Measurements from ENCODE around the gene TMEM204.

TMEM204 gene

DNA sequence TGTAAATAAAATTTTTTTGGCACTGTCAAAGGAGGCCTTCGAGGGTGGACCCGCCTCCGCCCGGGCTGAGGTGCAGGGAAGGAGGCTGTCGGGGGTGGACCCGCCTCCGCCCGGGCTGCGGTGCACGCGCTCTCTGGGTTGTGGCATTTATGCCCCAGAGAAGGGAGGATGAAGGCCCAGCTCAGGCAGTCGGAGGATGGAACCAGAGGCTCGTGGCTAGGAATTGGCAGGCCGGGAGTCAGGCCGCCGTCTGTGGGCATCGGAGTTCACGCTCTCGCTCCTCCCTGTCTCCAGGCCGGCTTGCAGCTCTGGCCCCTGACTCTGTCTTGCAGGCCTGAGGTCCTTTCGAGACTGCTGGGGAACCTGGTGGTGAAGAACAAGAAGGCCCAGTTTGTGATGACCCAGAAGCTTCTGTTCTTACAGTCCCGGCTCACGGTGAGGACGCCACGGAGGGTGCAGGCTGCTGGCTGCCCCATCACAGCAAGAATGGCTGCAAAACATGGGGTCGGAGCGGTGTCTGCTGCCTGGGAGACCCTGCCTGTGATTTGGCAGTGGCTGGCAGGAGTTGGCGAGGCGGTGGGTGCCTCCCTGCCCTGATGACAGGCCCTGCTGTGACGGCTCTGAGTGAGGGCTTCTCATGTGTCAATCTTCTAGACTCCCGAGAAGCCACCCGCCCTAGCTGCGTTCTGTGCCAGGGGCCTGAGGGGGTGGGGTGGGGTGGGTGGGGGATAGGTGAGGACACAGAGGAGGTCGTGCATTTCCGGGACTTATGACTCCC is 34.4 kb upstream of the TMEM204 start:
- Histone ChIP-seq H3K4me3 (ENCODE audit: severe bottlenecking) (no peak overlapping the region), H3K27me3 (ENCODE audit: insufficient read depth, poor library complexity, severe bottlenecking) (no peaks in the 10 kb centered on the region), H3K9me3 (ENCODE audit: severe bottlenecking) (no peaks in the 10 kb centered on the region), H3K36me3 (ENCODE audit: low read depth) (peaks cover 61% of the 10 kb centered on the region), H3K27ac (ENCODE audit: poor library complexity, severe bottlenecking) (no peak overlapping the region), H3K4me1 (ENCODE audit: insufficient read depth, poor library complexity, severe bottlenecking) (no peaks in the 10 kb centered on the region)
- DNase-seq (ENCODE audit: low spot score) (no peak), ATAC-seq (ENCODE audit: low read depth) (no peak)
- TF ChIP-seq, protein P1, sequence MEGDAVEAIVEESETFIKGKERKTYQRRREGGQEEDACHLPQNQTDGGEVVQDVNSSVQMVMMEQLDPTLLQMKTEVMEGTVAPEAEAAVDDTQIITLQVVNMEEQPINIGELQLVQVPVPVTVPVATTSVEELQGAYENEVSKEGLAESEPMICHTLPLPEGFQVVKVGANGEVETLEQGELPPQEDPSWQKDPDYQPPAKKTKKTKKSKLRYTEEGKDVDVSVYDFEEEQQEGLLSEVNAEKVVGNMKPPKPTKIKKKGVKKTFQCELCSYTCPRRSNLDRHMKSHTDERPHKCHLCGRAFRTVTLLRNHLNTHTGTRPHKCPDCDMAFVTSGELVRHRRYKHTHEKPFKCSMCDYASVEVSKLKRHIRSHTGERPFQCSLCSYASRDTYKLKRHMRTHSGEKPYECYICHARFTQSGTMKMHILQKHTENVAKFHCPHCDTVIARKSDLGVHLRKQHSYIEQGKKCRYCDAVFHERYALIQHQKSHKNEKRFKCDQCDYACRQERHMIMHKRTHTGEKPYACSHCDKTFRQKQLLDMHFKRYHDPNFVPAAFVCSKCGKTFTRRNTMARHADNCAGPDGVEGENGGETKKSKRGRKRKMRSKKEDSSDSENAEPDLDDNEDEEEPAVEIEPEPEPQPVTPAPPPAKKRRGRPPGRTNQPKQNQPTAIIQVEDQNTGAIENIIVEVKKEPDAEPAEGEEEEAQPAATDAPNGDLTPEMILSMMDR (IDR thresholded peaks at IDR 0.05; ENCODE audit: poor library complexity, severe bottlenecking), result no peak

DNA sequence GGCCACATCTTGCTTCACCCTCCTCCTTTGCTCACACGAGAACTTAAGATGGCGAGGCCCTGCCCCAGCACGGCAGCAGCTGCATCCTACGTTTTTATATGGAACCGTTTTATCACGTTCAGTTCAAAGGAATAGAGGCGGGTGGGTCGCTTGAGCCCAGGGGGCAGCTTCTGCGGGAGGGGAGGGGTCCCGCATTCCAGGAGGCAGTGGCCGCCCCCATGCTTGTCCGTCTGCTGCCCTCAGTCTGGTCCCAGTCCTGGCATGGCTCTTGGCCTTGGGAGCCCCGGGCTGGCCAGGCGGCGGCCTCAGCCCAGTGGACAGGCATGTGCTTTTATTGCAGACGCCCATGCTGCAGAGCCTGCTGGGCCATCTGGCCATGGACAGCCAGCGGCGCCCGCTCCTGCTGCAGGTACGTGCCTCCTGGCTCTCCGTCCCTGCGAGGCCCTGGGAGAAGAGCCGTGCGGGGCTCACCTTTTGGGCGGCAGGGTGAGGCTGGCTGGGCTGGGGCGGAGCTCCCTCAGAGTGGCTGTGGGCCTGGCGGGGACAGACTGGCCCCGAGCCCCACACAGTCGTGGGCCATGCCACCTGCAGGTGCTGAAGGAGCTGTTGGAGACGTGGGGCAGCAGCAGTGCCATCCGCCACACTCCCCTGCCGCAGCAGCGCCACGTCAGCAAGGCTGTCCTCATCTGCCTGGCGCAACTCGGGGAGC is 33.6 kb upstream of the TMEM204 start:
- DNase-seq (ENCODE audit: low spot score) (peak; percentile 64), ATAC-seq (ENCODE audit: low read depth) (no peak)
- H3K36me3 ChIP-seq (ENCODE audit: low read depth), result peaks cover 56% of the 10 kb centered on the region
- H3K27me3 ChIP-seq (ENCODE audit: insufficient read depth, poor library complexity, severe bottlenecking), result no peaks in the 10 kb centered on the region
- TF ChIP-seq, protein P1 (IDR thresholded peaks at IDR 0.05; ENCODE audit: poor library complexity, severe bottlenecking), result no peak
- H3K27ac ChIP-seq (ENCODE audit: poor library complexity, severe bottlenecking), result no peak overlapping the region
- no peak overlapping the region for H3K4me3 ChIP-seq (ENCODE audit: severe bottlenecking)
- no peaks in the 10 kb centered on the region for H3K4me1 ChIP-seq (ENCODE audit: insufficient read depth, poor library complexity, severe bottlenecking)
- no peaks in the 10 kb centered on the region for H3K9me3 ChIP-seq (ENCODE audit: severe bottlenecking)

DNA sequence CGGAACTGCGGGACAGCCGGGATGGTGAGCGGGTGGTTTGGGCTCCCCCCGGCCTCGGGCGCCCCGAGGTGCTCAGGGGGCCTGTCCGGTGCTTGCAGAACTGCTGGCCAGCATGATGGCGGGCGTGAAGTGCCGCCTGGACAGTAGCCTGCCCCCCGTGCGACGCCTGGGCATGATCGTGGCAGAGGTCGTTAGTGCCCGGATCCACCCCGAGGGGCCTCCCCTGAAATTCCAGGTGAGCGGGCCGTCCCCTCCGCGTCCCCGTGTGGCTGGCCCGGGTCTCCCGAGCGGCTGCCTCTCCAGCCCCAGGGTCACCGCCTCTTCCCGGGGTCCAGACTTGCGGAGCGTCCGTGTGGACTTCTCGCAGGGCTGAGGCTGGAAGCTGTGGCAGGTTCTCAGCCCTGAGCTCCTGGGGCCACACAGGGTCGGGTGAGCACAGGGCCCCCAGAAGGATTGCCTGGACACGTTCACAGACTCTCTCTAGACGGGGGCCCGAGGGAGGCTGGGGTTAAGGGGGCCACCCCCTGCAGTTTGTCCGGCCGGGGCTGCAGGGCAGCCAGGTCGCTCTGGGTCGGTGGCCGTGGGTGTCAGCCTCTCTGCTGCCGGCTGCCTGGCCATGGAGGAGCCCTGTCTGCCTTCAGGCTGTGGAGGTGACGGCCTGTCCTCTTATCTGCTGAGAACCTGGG is 32.9 kb upstream of the TMEM204 start:
- Histone ChIP-seq H3K4me3 (ENCODE audit: severe bottlenecking) (no peak overlapping the region), H3K27me3 (ENCODE audit: insufficient read depth, poor library complexity, severe bottlenecking) (no peaks in the 10 kb centered on the region), H3K9me3 (ENCODE audit: severe bottlenecking) (no peaks in the 10 kb centered on the region), H3K27ac (ENCODE audit: poor library complexity, severe bottlenecking) (no peak overlapping the region), H3K36me3 (ENCODE audit: low read depth) (peaks cover 49% of the 10 kb centered on the region), H3K4me1 (ENCODE audit: insufficient read depth, poor library complexity, severe bottlenecking) (no peaks in the 10 kb centered on the region)
- DNase-seq (ENCODE audit: low spot score), result peak; percentile 60
- TF ChIP-seq, protein P1 (IDR thresholded peaks at IDR 0.05; ENCODE audit: poor library complexity, severe bottlenecking), result no peak
- ATAC-seq (ENCODE audit: low read depth), result no peak

DNA sequence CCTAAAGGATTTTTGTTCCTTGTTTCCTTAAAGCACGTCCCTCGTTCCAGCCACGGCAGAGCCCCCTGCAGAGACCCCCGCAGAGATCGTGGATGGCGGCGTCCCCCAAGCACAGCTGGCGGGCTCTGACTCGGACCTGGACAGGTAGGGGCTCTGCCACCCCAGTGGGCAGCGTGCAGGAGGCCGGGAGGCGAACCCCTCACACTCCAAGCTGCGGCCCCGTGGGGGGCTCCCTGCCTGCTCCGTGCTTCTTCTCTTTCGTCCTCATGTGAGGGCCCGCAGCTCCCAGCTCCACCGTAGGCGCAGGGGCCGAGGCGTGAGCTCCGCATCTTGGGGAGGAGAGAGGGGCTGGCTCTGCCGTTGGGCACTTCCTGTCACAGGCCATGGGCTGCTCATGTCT is 31.8 kb upstream of the TMEM204 start:
- TF ChIP-seq, protein P1 (IDR thresholded peaks at IDR 0.05; ENCODE audit: poor library complexity, severe bottlenecking), result no peak
- peaks cover 43% of the 10 kb centered on the region for H3K36me3 ChIP-seq (ENCODE audit: low read depth)
- no peaks in the 10 kb centered on the region for H3K9me3 ChIP-seq (ENCODE audit: severe bottlenecking)
- ATAC-seq (ENCODE audit: low read depth), result no peak
- H3K4me3 ChIP-seq (ENCODE audit: severe bottlenecking), result no peak overlapping the region
- no peaks in the 10 kb centered on the region for H3K4me1 ChIP-seq (ENCODE audit: insufficient read depth, poor library complexity, severe bottlenecking)
- H3K27ac ChIP-seq (ENCODE audit: poor library complexity, severe bottlenecking), result no peak overlapping the region
- peak; percentile 56 for DNase-seq (ENCODE audit: low spot score)
- H3K27me3 ChIP-seq (ENCODE audit: insufficient read depth, poor library complexity, severe bottlenecking), result no peaks in the 10 kb centered on the region
